ENCODE results near the gene SLC39A11. TPM values are rescaled to one million over a fixed set of nuclear protein-coding genes. Genes with fewer than 3 reads are reported as not detected.
A peak's percentile ranks its signal among the peaks of the same experiment; 100 is the strongest.
"Not testable (repeated sequence)": the region's sequence is repeated elsewhere in the genome, so short reads cannot be mapped to it uniquely, and the experiment has no call there.

Gene SLC39A11
- total RNA-seq, 2 donors from 2014 or later: 23.3 to 32.5 TPM

- Mint-ChIP-seq H3K36me3 (ENCODE audit: low read depth) (no peaks in the 10 kb centered on the region), H3K4me1 (no peaks in the 10 kb centered on the region), H3K27me3 (peaks cover 33% of the 10 kb centered on the region), H3K27ac (no peak overlapping the region), H3K4me3 (no peak overlapping the region)
- H3K9me3 ChIP-seq (ENCODE audit: control insufficient read depth, low read length, poor library complexity, severe bottlenecking): no peaks in the 10 kb centered on the region
- ATAC-seq (no peak), DNase-seq (no peak)
Observed at GRCh38 chr17:73101031-73101430, 8.5 kb upstream of the SLC39A11 start.

- Mint-ChIP-seq H3K4me3 (no peak overlapping the region), H3K36me3 (ENCODE audit: low read depth) (peaks cover 3% of the 10 kb centered on the region), H3K27me3 (peaks cover 34% of the 10 kb centered on the region), H3K4me1 (peaks cover 3% of the 10 kb centered on the region), H3K27ac (no peak overlapping the region)
- DNase-seq (no peak), ATAC-seq (no peak)
- H3K9me3 ChIP-seq (ENCODE audit: control insufficient read depth, low read length, poor library complexity, severe bottlenecking): no peaks in the 10 kb centered on the region
Observed at GRCh38 chr17:73100363-73100762, 7.9 kb upstream of the SLC39A11 start.

DNA sequence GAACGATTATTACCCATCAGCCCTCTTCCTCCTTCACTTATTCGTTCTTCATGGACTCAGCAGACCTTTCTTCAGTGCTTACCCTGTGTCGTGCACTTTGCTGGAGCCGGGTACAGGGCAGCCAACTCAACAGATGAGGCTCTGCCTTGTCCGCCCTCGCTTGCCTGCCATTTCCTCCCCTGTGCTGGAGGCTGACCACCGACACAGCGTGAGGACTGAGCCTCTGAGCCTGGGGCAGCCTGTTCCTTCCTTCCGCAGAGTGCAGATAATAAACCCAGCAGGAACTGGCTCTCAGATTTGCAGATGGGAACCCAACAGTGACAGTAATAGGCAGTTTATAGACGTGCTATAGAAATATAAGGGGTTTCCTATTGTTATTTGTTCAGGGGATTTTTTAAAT lies 7.0 kb upstream of the SLC39A11 start:
- ATAC-seq (no peak), DNase-seq (no peak)
- Mint-ChIP-seq H3K4me1 (peaks cover 5% of the 10 kb centered on the region), H3K36me3 (ENCODE audit: low read depth) (peaks cover 3% of the 10 kb centered on the region), H3K27me3 (peaks cover 29% of the 10 kb centered on the region), H3K4me3 (no peak overlapping the region), H3K27ac (no peak overlapping the region)
- no peaks in the 10 kb centered on the region for H3K9me3 ChIP-seq (ENCODE audit: control insufficient read depth, low read length, poor library complexity, severe bottlenecking)

GRCh38 chr17:73098919-73099318 lies 6.4 kb upstream of the SLC39A11 start:
- H3K36me3 Mint-ChIP-seq (ENCODE audit: low read depth): peaks cover 3% of the 10 kb centered on the region
- ATAC-seq (no peak), DNase-seq (no peak)
- peaks cover 8% of the 10 kb centered on the region for H3K4me1 Mint-ChIP-seq
- H3K27ac Mint-ChIP-seq: no peak overlapping the region
- no peaks in the 10 kb centered on the region for H3K9me3 ChIP-seq (ENCODE audit: control insufficient read depth, low read length, poor library complexity, severe bottlenecking)
- H3K4me3 Mint-ChIP-seq: no peak overlapping the region
- peaks cover 27% of the 10 kb centered on the region for H3K27me3 Mint-ChIP-seq

DNA sequence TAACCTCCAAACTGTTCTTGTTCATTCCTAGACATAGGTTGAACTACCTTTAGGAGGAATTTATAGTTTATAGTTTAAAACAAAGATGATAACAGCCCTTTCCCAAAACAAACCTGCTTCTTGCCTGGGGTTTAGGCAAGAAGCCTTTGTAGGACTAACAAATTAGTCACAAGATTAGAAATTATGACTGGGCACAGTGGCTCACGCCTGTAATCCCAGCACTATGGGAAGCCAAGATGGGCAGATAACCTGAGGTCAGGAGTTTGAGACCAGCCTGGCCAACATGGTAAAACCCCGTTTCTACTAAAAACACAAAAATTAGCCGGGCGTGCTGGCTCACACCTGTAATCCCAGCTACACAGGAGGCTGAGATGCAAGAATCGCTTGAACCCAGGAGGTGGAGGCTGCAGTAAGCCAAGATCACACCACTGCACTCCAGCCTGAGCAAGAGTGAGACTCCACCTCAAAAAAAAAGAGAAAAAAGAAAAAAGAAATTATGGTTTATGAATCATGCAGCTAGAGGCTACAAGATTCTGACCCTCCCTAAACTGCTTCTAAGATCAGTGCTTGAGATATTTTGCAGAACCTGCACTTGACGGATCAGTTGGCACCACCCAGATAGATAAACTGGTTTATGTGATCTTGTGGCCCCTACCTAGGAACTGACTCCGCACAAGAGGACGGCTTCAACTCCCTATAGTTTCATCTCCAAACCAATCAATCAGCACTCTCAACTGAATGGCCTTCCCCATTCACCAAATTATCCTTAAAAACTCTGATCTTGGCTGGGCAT lies 5.7 kb upstream of the SLC39A11 start:
- not testable (repeated sequence) for H3K27ac Mint-ChIP-seq; ATAC-seq; DNase-seq; H3K36me3 Mint-ChIP-seq (ENCODE audit: low read depth); H3K4me3 Mint-ChIP-seq; H3K9me3 ChIP-seq (ENCODE audit: control insufficient read depth, low read length, poor library complexity, severe bottlenecking); H3K4me1 Mint-ChIP-seq
- peaks cover 27% of the 10 kb centered on the region for H3K27me3 Mint-ChIP-seq

- H3K27me3 Mint-ChIP-seq: peaks cover 27% of the 10 kb centered on the region
- no peak overlapping the region for H3K27ac Mint-ChIP-seq
- no peaks in the 10 kb centered on the region for H3K9me3 ChIP-seq (ENCODE audit: control insufficient read depth, low read length, poor library complexity, severe bottlenecking)
- DNase-seq: no peak
- peaks cover 15% of the 10 kb centered on the region for H3K4me1 Mint-ChIP-seq
- peaks cover 3% of the 10 kb centered on the region for H3K36me3 Mint-ChIP-seq (ENCODE audit: low read depth)
- H3K4me3 Mint-ChIP-seq: no peak overlapping the region
- ATAC-seq: no peak
Observed at GRCh38 chr17:73096866-73097265, 4.4 kb upstream of the SLC39A11 start.

- no peak overlapping the region for H3K27ac Mint-ChIP-seq
Observed at GRCh38 chr17:73096211-73096610, 3.7 kb upstream of the SLC39A11 start.

DNA sequence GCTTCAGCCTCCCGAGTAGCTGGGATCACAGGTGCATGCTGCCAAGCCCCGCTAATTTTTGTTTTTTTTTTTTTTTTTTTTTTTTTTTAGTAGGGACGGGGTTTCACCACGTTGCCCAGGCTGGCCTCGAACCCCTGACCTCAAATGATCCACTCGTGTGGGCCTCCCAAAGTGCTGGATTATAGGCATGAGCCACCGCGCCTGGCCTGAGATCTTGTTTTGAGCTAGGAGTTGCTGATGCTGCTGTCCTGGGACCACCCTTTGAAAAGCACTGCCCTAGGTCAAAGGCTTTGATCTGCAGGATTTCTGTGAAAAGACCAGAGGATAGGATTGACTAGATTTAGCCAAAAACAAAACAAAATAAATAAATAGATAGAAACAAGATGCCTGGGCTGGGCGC lies 798 bp upstream of the SLC39A11 start:
- Mint-ChIP-seq H3K27ac (no peak overlapping the region), H3K4me3 (peak overlapping the region; percentile 99), H3K27me3 (peaks cover 14% of the 10 kb centered on the region), H3K36me3 (ENCODE audit: low read depth) (peaks cover 3% of the 10 kb centered on the region), H3K4me1 (peaks cover 35% of the 10 kb centered on the region)
- no peaks in the 10 kb centered on the region for H3K9me3 ChIP-seq (ENCODE audit: control insufficient read depth, low read length, poor library complexity, severe bottlenecking)
- ATAC-seq (no peak), DNase-seq (no peak)

More at GRCh38 chr17:73096211-73096610, 3.7 kb upstream of the SLC39A11 start:
- no peak for DNase-seq
- ATAC-seq: no peak
- no peaks in the 10 kb centered on the region for H3K9me3 ChIP-seq (ENCODE audit: control insufficient read depth, low read length, poor library complexity, severe bottlenecking)
- Mint-ChIP-seq H3K4me3 (no peak overlapping the region), H3K27me3 (peaks cover 27% of the 10 kb centered on the region), H3K4me1 (peaks cover 18% of the 10 kb centered on the region), H3K36me3 (ENCODE audit: low read depth) (peaks cover 3% of the 10 kb centered on the region)

DNA sequence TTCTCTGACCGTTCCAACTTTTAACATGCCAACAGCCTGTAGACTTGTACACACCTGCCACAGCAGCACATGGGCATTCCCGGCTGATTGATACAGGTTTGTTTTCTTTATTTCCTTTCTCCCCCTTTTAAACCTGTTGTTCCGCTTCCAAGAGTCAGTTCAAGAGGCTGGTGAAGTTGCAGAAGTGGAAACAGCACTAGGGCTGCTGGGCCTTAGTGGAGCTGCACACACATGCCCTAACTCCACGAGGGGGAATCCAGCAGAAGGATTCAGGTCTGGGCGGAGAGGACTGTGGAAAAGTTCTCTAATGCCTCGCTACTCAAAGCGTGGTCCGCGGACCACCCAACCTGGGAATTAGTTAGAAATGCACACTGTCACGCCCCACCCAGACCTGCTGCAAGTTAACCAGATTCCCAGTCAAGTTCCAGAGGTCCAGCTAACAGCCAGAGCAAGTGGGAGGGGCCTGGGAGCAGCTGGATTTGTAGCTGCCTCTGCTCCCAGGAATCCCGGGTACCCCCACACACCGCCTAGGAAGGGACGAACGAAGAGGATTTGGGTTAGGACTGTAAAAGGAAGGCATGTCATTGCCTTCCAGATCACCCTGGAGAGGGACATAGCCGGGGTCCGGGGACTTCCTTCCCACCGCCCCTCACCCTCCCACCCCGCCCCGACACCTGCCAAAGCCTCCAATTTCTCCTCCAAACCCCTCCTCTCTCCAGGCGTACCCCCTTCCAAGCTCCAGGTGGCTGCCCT lies 542 bp downstream of the SLC39A11 start:
- Mint-ChIP-seq H3K4me1 (peaks cover 44% of the 10 kb centered on the region), H3K27ac (peak overlapping the region; percentile 90), H3K4me3 (peak overlapping the region; percentile 99), H3K27me3 (peaks cover 14% of the 10 kb centered on the region), H3K36me3 (ENCODE audit: low read depth) (peaks cover 10% of the 10 kb centered on the region)
- no peaks in the 10 kb centered on the region for H3K9me3 ChIP-seq (ENCODE audit: control insufficient read depth, low read length, poor library complexity, severe bottlenecking)
- ATAC-seq: no peak
- DNase-seq: no peak

GRCh38 chr17:73091410-73091769 lies 1.1 kb downstream of the SLC39A11 start:
- Mint-ChIP-seq H3K4me1 (peaks cover 44% of the 10 kb centered on the region), H3K4me3 (peak overlapping the region; percentile 99), H3K27me3 (peaks cover 13% of the 10 kb centered on the region), H3K36me3 (ENCODE audit: low read depth) (peaks cover 10% of the 10 kb centered on the region), H3K27ac (peak overlapping the region; percentile 90)
- no peaks in the 10 kb centered on the region for H3K9me3 ChIP-seq (ENCODE audit: control insufficient read depth, low read length, poor library complexity, severe bottlenecking)
- DNase-seq: no peak
- ATAC-seq: no peak

- no peak for ATAC-seq
- H3K9me3 ChIP-seq (ENCODE audit: control insufficient read depth, low read length, poor library complexity, severe bottlenecking): no peaks in the 10 kb centered on the region
- DNase-seq: no peak
- Mint-ChIP-seq H3K4me1 (peaks cover 48% of the 10 kb centered on the region), H3K27me3 (peaks cover 5% of the 10 kb centered on the region), H3K36me3 (ENCODE audit: low read depth) (peaks cover 13% of the 10 kb centered on the region), H3K27ac (peak overlapping the region; percentile 43), H3K4me3 (peak overlapping the region; percentile 47)
Observed at GRCh38 chr17:73090396-73091202, 1.9 kb downstream of the SLC39A11 start.

GRCh38 chr17:73089322-73090317 lies 2.9 kb downstream of the SLC39A11 start:
- Mint-ChIP-seq H3K36me3 (ENCODE audit: low read depth) (peaks cover 13% of the 10 kb centered on the region), H3K4me3 (no peak overlapping the region), H3K27ac (peak overlapping the region; percentile 43), H3K27me3 (no peaks in the 10 kb centered on the region), H3K4me1 (peaks cover 43% of the 10 kb centered on the region)
- DNase-seq: no peak
- no peak for ATAC-seq
- H3K9me3 ChIP-seq (ENCODE audit: control insufficient read depth, low read length, poor library complexity, severe bottlenecking): no peaks in the 10 kb centered on the region
